Glutamatergic neuron (in vitro differentiated cells): ENCODE measurements around the gene AGPAT2. TPM values are rescaled to one million over a fixed set of nuclear protein-coding genes. Genes with fewer than 3 reads are reported as not detected.

Experiments used
- DNase-seq: peaks from one replicate; pipeline ENCODE4 v3.0.0; 2022
- H3K27ac Mint-ChIP-seq: one replicate; pipeline ENCODE4 v1.8.0; 2020; ENCODE audit warnings: mild to moderate bottlenecking, mixed read lengths, inconsistent platforms; ENCODE audit not compliant: unreplicated experiment
- H3K27me3 Mint-ChIP-seq: one replicate; pipeline ENCODE4 v1.8.0; 2020; ENCODE audit warnings: mild to moderate bottlenecking, moderate library complexity, mixed read lengths, inconsistent platforms; ENCODE audit not compliant: unreplicated experiment
- H3K36me3 Mint-ChIP-seq: one replicate; pipeline ENCODE4 v1.8.0; 2020; ENCODE audit warnings: mild to moderate bottlenecking, mixed read lengths, inconsistent platforms; ENCODE audit not compliant: unreplicated experiment
- H3K4me1 Mint-ChIP-seq: one replicate; pipeline ENCODE4 v1.8.0; 2020; ENCODE audit warnings: mild to moderate bottlenecking, low read depth, mixed read lengths, inconsistent platforms; ENCODE audit not compliant: unreplicated experiment
- H3K4me3 Mint-ChIP-seq: one replicate; pipeline ENCODE4 v1.8.0; 2020; ENCODE audit warnings: mild to moderate bottlenecking, mixed read lengths, inconsistent platforms; ENCODE audit not compliant: unreplicated experiment
- H3K9me3 Mint-ChIP-seq: one replicate; pipeline ENCODE4 v1.8.0; 2020; ENCODE audit warnings: mild to moderate bottlenecking, moderate library complexity, mixed read lengths, inconsistent platforms; ENCODE audit not compliant: unreplicated experiment
- total RNA-seq: library from RNA; stranded (reverse); fragmentation: NEBNext Ultra II Directional; extraction: Animal tissue kit (Norgen Biotek cat#: 25700); gene quantifications from one replicate; pipeline ENCODE4 v1.2.1, GENCODE V29; 2021; ENCODE audit not compliant: unreplicated experiment
- TF ChIP-seq, protein P1 (sequence below): fragments of 200-600 bp; sonication (generic); IDR thresholded peaks from one replicate; pipeline ENCODE4 v1.5.0; 2021; ENCODE audit not compliant: partially characterized antibody, unreplicated experiment

AGPAT2 gene
- total RNA-seq, 1 donor from 2014 or later, result 72.8 TPM

DNA sequence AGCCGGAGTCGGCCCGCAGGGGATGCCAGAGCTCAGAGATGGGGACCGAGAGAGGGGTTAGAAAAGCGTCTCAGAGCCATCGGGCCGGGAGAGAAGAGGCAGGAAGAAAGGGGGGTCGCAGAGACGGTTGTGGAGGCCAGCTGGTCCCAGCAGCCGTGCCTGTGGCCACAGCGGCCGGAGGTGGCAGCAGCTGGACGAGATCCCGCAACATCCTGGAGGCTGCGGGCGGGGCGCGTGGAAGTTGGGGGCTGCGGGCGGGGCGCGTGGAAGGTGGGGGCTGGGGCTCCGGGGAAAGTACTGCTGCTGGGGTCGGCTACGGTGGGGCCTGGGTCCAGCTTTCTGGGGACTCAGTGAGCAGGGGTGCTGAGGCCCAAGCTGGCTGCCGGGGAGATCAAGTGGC lies 59.0 kb downstream of the AGPAT2 start:
- TF ChIP-seq, protein P1, sequence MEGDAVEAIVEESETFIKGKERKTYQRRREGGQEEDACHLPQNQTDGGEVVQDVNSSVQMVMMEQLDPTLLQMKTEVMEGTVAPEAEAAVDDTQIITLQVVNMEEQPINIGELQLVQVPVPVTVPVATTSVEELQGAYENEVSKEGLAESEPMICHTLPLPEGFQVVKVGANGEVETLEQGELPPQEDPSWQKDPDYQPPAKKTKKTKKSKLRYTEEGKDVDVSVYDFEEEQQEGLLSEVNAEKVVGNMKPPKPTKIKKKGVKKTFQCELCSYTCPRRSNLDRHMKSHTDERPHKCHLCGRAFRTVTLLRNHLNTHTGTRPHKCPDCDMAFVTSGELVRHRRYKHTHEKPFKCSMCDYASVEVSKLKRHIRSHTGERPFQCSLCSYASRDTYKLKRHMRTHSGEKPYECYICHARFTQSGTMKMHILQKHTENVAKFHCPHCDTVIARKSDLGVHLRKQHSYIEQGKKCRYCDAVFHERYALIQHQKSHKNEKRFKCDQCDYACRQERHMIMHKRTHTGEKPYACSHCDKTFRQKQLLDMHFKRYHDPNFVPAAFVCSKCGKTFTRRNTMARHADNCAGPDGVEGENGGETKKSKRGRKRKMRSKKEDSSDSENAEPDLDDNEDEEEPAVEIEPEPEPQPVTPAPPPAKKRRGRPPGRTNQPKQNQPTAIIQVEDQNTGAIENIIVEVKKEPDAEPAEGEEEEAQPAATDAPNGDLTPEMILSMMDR, result no peak
- Mint-ChIP-seq H3K36me3 (no peaks in the 10 kb centered on the region), H3K27me3 (peaks cover 9% of the 10 kb centered on the region), H3K4me1 (peaks cover 12% of the 10 kb centered on the region), H3K27ac (peak overlapping the region; percentile 28), H3K4me3 (peak overlapping the region; percentile 52), H3K9me3 (peaks cover 4% of the 10 kb centered on the region)
- DNase-seq, result peak; percentile 55

DNA sequence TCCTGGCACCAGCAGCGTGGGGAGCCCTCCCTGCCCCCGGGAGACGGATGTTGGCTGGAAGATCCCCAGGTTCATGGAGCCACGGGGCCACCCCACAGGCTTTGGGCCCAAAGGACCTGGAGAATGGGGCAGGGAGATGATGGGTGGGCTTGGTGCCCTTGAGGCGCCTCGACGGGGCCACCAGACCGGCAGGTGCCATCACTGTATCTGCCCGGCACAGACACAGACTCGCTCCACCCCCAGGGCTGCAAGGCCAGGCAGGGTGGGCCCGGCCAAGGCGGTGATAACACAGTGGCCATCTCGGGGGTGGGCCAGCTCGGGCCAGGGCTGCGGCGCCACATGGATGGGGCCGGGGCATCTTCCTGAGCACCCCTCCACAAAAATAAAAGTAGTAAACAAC lies 59.6 kb downstream of the AGPAT2 start:
- TF ChIP-seq, protein P1, result no peak
- DNase-seq, result no peak
- no peak overlapping the region for H3K27ac Mint-ChIP-seq
- H3K9me3 Mint-ChIP-seq, result peaks cover 4% of the 10 kb centered on the region
- peaks cover 9% of the 10 kb centered on the region for H3K27me3 Mint-ChIP-seq
- H3K36me3 Mint-ChIP-seq, result no peaks in the 10 kb centered on the region
- peaks cover 12% of the 10 kb centered on the region for H3K4me1 Mint-ChIP-seq
- H3K4me3 Mint-ChIP-seq, result peak overlapping the region; percentile 52

DNA sequence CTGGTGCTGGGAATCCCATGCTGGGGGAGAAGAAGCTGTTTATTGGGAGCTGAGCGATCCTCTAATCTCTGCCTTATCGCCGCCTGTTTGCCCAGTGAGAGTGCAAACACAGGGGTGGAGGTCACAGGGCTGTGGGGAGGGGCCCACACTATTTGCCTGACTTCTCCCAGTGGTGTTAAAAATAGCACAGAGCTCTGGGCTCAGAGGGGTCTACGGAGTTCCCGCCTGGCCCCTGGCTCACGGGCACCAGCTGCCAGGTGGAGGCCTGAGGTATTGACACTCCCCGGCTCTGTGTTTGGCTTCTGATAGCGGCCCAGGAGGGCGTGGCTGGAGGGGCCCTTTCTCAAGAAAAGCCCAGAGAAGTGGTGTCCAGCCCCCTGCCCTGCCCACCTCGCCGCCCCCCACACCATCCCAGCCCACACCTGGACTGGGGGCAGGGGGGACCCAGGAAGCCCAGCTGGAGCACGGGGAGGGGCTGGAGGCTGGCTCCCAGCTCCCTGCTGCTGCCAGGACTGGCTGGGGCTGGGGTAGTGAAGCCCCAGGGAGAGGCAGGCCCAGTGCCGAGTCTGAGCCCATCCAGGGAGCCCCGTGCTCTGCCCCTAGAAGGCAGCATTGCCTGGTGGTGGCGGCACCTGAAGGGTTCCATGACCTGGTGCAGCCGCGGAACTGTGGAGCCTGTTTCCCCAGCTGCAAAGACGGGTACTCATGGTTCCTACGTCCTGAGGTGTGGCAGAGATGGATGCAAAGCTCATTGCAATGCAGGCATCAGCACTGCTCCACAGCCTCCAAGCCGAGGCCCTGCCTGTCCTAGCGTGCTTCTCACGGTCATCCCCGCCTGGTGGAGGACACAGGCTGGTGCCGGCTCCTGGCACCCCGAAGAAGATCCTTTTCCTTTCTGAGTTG lies 60.3 kb downstream of the AGPAT2 start:
- Mint-ChIP-seq H3K27ac (no peak overlapping the region), H3K36me3 (no peaks in the 10 kb centered on the region), H3K4me3 (peak overlapping the region; percentile 30), H3K9me3 (peaks cover 4% of the 10 kb centered on the region), H3K4me1 (peaks cover 12% of the 10 kb centered on the region), H3K27me3 (peaks cover 9% of the 10 kb centered on the region)
- TF ChIP-seq, protein P1, result peak; percentile 12
- no peak for DNase-seq

DNA sequence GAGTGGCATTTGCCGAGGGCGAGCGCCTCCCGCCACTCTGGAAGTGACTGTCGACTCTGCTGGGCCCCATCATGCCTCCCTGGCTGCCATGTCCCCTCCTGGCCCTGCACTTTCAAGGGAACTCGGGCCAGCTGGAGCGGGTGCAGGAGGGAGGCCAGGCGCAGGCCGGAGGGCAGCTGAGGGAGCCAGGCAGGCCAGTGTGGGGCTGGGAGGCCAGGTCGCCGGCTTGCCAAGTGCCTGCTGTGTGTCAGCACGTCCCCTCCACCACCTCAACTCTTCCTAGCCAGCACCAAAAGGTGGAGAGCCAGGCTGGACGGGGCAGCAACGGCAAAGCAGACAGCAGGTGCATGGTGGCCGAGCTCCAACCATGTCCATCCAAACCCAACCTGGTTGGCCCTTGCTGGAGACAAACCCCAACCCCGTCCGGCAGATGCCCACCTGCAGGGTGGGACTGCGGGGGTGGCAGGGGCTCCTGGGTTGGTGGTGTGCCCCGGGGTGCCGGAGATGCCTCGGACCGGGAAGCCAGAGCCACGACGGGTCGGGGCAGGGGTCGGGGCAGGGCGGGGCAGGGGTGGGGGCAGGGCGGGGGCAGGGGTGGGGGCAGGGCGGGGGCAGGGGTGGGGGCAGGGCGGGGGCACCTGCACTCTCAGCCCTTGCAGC lies 61.1 kb downstream of the AGPAT2 start:
- no peak for DNase-seq
- no peaks in the 10 kb centered on the region for H3K36me3 Mint-ChIP-seq
- H3K27me3 Mint-ChIP-seq, result peaks cover 9% of the 10 kb centered on the region
- peaks cover 12% of the 10 kb centered on the region for H3K4me1 Mint-ChIP-seq
- H3K9me3 Mint-ChIP-seq, result peaks cover 4% of the 10 kb centered on the region
- TF ChIP-seq, protein P1, result no peak
- no peak overlapping the region for H3K4me3 Mint-ChIP-seq
- H3K27ac Mint-ChIP-seq, result no peak overlapping the region
